Measurements from ENCODE around the gene DAPP1.

The DAPP1 gene

DNA sequence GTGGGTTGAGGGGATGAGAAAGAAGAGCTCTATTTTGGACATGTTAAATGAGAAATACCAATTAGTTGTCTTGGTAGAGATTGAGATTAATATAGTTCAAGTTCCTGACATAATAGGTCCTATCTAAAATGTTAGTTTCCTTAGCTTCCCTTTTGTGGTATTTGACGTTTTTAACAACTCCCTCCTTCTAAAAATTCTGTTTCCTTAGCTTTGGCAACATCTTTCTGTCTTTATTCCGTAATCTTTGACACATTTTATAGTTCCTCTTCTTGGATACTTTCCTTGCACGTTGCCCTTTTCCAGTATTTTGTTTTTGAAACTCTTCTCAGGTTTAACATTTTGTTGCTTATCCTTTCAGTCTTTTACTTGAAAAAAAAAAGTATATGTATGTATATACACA, 40.7 kb downstream of the DAPP1 start:
- no peak for DNase-seq

DNA sequence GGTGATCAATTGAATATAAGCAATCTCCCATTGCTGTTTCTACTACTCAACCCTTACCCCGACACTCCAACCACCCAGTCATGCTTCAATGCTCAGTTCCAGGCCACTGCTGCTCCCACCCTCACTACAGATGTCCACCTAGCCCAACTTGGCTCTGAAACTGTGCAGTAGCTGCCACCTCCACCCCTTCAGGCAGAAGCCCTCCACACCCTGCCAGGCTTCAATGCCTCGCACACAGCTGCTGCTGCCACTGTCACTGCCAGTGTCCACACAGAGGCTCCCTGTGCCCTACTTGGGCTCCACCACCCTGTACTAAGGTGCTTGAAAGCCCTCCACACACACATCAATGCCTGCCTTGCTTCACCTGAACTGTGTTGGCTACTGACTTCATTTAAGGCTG, 43.0 kb downstream of the DAPP1 start:
- DNase-seq: no peak

GRCh38 chr4:99860521-99860920, 43.9 kb downstream of the DAPP1 start:
- no peak for DNase-seq

DNA sequence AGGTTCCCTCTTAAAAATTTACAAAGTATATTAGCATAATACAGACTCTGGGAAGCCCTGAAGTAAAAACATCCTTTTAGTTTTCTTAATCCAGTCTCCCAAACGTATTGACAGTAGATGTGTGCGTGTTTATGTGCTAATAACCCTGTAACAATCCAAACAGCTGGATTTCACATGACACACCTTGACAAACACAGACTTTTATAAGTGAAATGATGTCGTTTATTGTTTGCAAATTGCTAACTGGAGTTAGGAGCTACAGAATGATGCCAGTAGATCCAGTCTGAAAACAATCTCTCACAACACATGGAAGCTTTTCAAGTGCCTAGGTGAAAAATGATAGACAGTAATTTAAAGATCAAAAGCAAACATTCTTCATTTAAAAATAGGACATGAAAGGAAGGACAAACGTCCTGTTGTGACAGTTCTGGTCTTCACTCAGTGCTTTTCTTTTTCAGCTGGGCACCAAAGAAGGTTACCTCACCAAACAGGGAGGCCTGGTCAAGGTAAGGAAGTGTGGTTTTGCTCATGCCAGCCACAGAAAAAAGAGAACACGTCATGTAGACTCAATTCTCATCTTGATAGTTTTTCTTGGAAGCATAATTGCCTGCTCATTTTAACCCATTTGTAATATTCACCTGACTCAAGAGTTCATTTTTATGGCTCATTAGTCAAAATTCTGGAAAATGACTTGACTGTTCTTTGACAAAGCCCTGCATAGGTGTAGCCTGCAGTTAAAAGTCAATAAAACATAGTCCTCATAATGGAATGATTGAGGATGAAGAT, 44.7 kb downstream of the DAPP1 start:
- no peak for DNase-seq

DNA sequence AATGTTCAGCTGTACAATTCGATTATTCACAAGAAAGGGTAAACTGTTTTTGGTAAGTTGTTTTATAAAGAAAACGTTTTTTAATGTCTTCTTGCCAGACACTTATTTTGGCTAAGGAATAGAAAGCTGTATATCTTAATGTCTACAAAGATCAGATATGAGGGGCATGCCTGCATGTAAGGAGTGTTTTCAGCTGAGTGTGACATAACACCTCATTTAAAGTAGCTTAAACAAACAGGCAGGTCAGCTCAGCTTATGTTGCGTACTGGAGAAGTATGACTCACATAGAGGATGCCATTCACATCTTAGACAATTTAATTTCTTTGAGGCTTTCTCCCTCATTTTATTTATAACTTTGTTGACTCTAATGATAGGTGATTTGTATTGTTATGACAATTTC, 47.2 kb downstream of the DAPP1 start:
- no peak for DNase-seq

GRCh38 chr4:99868126-99868596, 51.5 kb downstream of the DAPP1 start:
- no peak for DNase-seq

DNA sequence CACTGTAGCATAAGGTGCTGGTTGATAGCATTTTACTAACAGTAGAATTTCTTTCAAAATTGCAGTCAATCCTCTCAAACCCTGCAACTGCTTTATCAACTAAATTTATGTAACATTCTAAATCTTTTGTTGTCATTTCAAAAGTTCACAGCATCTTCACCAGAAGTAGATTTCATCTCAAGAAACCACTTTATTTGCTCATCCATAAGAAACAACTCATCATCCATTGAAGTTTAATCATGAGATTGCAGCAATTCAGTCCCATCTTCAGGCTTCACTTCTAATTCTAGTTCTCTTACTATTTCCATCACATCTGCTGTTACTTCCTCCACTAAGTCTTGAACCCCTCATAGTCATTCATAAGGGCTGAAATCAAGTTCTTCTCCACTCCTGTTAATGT, 55.9 kb downstream of the DAPP1 start:
- DNase-seq: no peak

- DNase-seq: no peak
Measured at GRCh38 chr4:99875071-99875470, 58.4 kb downstream of the DAPP1 start.

- DNase-seq: no peak
Measured at GRCh38 chr4:99876946-99877345, 60.3 kb downstream of the DAPP1 start.

DNA sequence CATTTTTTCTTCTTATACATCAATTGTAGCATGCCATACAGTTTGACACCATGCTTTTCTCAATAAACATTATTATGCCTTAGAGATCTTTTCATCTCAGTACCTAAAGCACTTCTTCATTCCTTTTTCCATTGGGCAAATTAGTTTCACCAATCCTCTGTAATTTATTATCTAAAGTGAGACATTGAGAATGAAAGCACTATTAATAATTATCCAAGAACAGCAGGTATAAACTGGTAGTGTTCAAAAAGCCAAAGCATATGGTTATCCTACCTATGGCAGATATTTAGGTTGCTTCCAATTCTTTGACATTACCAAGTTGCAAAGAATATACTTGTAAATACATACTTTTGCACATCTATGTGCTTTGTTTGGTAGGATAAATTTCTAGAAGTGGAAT, 62.0 kb downstream of the DAPP1 start:
- no peak for DNase-seq

- no peak for DNase-seq
Measured at GRCh38 chr4:99879458-99879857, 62.8 kb downstream of the DAPP1 start.

- no peak for DNase-seq
Measured at GRCh38 chr4:99885063-99885664, 68.5 kb downstream of the DAPP1 start.

DNA sequence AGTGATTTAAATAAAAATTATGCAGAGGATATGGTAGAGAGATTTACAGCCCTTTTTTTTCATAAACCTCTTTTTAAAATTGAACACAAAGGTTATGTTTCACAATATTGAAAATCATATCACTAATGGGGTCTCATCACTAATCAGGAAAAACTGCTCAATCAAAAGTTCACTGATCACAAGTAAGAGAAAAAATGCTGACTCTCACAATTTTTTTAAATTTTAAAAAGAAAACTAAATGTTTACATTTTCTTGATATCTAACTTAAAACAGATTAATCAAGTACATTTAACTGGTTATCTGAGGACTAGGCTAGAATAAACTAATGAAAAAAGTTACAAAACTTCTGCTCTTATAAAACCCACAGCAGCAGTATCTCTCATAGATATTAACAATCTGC, 69.1 kb downstream of the DAPP1 start:
- DNase-seq: no peak

DNA sequence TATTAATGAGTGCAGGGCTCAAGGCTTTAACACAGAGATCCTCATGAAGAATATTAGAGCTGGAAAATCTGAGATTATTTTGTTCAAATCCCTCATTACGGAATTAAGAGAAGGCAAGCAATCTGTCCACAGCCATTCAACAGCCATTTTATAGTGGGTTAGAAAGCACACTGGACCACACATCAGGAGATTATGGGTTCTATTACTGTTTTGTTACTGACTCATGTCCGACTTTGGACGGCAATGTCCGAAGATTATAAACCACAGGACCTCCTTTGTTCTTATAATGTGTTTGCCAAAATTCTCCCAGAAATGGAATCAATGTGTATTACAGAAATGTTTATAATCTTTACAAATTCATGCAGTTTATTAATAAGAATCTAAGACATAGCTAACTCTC, 69.5 kb downstream of the DAPP1 start:
- no peak for DNase-seq

DNA sequence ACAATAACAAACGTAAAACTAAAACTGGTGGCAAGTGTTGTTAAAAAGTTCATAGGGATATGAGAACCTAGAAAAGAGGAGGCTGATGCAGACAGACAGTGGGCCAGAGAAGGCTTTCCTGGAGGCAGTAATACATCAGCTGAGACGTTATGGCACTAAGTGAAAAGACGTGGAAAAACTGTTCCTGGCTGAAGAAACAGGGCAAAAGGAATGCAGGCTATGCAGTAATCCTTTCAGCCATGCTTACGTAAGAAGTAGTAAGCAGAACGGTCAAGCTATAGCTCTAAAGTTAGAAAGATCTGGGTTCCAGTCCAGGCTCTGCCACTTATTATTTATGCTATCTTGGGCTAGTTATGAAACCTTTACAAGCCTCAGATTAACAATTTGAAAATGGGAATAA, 71.2 kb downstream of the DAPP1 start:
- no peak for DNase-seq

GRCh38 chr4:99891351-99891750, 74.7 kb downstream of the DAPP1 start:
- no peak for DNase-seq

DNA sequence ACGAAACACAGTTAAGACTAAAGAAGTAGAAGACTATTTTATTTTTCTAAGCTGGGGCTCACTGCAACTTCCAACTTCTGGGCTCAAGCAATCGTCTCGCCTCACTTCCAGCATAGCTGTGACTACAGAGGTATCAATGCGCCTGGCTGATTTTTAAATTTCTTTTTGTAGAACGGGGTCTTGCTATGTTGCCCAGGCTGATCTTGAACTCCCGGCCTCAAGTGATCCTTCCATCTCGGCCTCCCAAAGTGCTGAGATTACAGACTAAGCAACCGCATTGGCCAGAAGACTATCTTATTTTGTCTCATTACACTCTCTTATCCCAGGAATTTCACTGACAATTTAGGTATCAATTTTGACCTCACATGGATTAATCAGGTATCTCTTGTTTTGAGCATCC, 76.4 kb downstream of the DAPP1 start:
- no peak for DNase-seq

- no peak for DNase-seq
Measured at GRCh38 chr4:99893839-99894160, 77.2 kb downstream of the DAPP1 start.

GRCh38 chr4:99894161-99894997, 77.8 kb downstream of the DAPP1 start, which contains the start of gene LAMTOR3:
TSS of gene LAMTOR3 (minus strand) at chr4:99894427. CDS start at chr4:99893963, 464 bp downstream.
- DNase-seq: peak; percentile 69

DNA sequence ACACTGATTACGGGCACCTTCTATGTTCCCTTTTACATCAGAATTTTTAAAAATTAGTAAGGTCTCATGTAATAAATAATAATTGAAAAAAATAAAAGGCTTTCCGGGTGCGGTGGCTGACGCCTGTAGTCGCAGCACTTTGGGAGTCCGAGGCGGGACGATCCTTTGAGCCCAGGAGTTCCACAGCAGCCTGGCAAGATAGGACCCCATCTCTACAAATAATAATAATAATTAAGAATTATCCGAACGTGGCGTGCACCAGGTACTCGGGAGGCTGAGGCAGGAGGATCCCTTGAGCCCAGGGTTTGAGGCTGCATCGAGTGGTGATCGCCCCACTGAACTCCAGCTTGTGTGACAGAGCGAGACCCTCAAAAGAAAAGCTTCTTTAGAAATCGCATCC, 78.4 kb downstream of the DAPP1 start:
- no peak for DNase-seq

DNA sequence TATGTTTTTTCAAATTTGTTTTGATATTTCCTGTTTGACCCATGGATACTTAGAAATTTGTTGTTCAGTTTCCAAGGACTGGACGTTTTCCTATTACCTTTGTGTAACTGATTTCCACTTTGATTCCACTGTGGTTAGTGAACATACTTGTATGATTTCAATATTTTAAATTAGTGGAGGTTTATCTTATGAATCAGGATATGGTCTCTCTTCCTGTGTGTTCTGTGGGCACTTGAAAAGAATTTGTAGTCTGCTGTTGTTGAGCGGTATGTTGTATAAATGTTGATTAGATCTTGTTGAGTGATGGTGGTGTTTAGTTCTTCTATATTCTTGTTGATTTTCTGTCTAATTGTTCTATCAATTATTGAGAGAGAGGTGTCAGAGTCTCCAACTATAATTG, 98.8 kb downstream of the DAPP1 start:
- DNase-seq: no peak

DNA sequence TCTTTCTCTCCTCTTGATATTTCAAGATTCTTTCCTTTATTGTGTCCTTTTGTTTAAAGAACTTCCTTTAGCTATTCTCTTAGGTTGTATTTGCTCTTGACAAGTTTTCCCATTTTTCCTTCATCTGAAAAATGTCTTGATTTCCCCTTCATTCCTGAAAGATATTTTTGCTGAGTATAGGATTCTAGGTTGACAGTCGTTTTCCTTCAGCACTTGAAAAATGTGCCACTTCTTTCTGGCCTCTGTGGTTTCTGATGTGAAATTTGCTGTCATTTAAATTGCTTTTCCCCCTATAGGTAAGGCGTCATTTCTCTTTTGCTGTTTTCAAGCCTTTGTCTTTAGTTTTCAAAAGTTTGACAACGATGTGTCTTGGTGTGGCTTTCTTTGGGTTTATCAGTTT, 100.9 kb downstream of the DAPP1 start:
- no peak for DNase-seq

GRCh38 chr4:99918656-99919055, 102.0 kb downstream of the DAPP1 start:
- no peak for DNase-seq

All from NK-92 treated with Interleukin-12 subunit alpha and Interleukin-12 subunit beta, amount 100 ng/mL, for 24 hours (cell line).